CD4-positive, CD25-positive, alpha-beta regulatory T cell (primary cell): ENCODE results near the gene ANO3. TPM values are rescaled to one million over a fixed set of nuclear protein-coding genes. Genes with fewer than 3 reads are reported as not detected.

Experiments used
- ATAC-seq, 2 donors: fragments of 150-1000 bp; cut with Tn5 transposase; one replicate each; pipeline ENCODE4 v1.10.0; 2021; ENCODE audit warnings: low read depth in 2 of 2, moderate number of reproducible peaks in 2 of 2, moderate library complexity in 1 of 2
- DNase-seq, 3 donors: peaks; one replicate each; pipeline versions ENCODE4 v3.0.0 to v3.0.0-alpha.2; 2012 to 2022; ENCODE audit warnings: mixed read lengths in 1 of 3
- H3K27ac ChIP-seq: one replicate; pipeline ENCODE4 v1.7.0; 2013; ENCODE audit warnings: mild to moderate bottlenecking, low read length; ENCODE audit not compliant: insufficient read depth, poor library complexity, severe bottlenecking
- H3K27me3 ChIP-seq: one replicate; pipeline ENCODE4 v1.7.0; 2013; ENCODE audit warnings: low read length; ENCODE audit not compliant: control insufficient read depth, insufficient read depth
- H3K36me3 ChIP-seq: one replicate; pipeline ENCODE4 v1.7.0; 2013; ENCODE audit warnings: mild to moderate bottlenecking, low read length, moderate library complexity; ENCODE audit not compliant: control insufficient read depth, insufficient read depth
- H3K4me1 ChIP-seq: 2 replicates; pipeline ENCODE4 v1.7.0; 2013; ENCODE audit warnings: mild to moderate bottlenecking, low read length; ENCODE audit not compliant: insufficient read depth, control insufficient read depth, poor library complexity, severe bottlenecking
- H3K4me3 ChIP-seq: one replicate; pipeline ENCODE4 v1.7.0; 2013; ENCODE audit warnings: low read depth, mild to moderate bottlenecking, low read length, moderate library complexity
- H3K9me3 ChIP-seq, 2 experiments: 1 replicate in 1 of 2; 2 replicates in 1 of 2; pipeline ENCODE4 v1.7.0; 2013; ENCODE audit warnings: low read length in 2 of 2, mild to moderate bottlenecking in 1 of 2, moderate library complexity in 1 of 2; ENCODE audit not compliant: control insufficient read depth in 2 of 2
- H3K27ac Mint-ChIP-seq, 3 donors: one replicate each; pipeline ENCODE4 v1.8.0; 2020 to 2022; ENCODE audit warnings: mild to moderate bottlenecking in 3 of 3, mixed read lengths in 3 of 3, moderate library complexity in 2 of 3
- H3K27me3 Mint-ChIP-seq: one replicate; pipeline ENCODE4 v1.8.0; 2022; ENCODE audit warnings: mild to moderate bottlenecking, mixed read lengths
- H3K36me3 Mint-ChIP-seq: one replicate; pipeline ENCODE4 v1.8.0; 2020; ENCODE audit warnings: mixed read lengths
- H3K4me1 Mint-ChIP-seq, 4 donors: one replicate each; pipeline ENCODE4 v1.8.0; 2020 to 2022; ENCODE audit warnings: mixed read lengths in 4 of 4, mild to moderate bottlenecking in 1 of 4
- H3K4me3 Mint-ChIP-seq, 4 donors: one replicate each; pipeline ENCODE4 v1.8.0; 2020 to 2022; ENCODE audit warnings: mild to moderate bottlenecking in 4 of 4, mixed read lengths in 4 of 4, moderate library complexity in 3 of 4
- H3K9me3 Mint-ChIP-seq, 7 donors: one replicate each; pipeline ENCODE4 v1.8.0; 2020 to 2022; ENCODE audit warnings: mixed read lengths in 7 of 7, mild to moderate bottlenecking in 3 of 7, moderate library complexity in 2 of 7
- polyA plus RNA-seq, 4 donors: library from polyadenylated mRNA; unstranded; fragments of 300-500 nt; fragmentation: Illumina TruSeq; gene quantifications; one replicate each; pipeline ENCODE4 v1.2.3, GENCODE V29; 2021
- total RNA-seq: library from RNA; stranded (reverse); gene quantifications from one replicate; pipeline ENCODE4 v1.2.3, GENCODE V29; 2022

The ANO3 gene
- total and polyA plus RNA-seq, 5 donors from 2014 or later: not detected

GRCh38 chr11:26474401-26474800 is 142.5 kb downstream of the ANO3 start:
- Mint-ChIP-seq H3K36me3 (no peaks in the 10 kb centered on the region), H3K27ac (no peak overlapping the region), H3K9me3 (peaks cover 0 to 4% (median 1%) of the 10 kb centered on the region in 7 donors), H3K4me1 (no peaks in the 10 kb centered on the region), H3K4me3 (no peak overlapping the region), H3K27me3 (no peaks in the 10 kb centered on the region)
- Histone ChIP-seq H3K4me1 (no peaks in the 10 kb centered on the region), H3K4me3 (no peak overlapping the region), H3K9me3 (no peaks in the 10 kb centered on the region), H3K36me3 (no peaks in the 10 kb centered on the region), H3K27ac (no peak overlapping the region), H3K27me3 (no peaks in the 10 kb centered on the region)
- no peak for ATAC-seq
- no peak for DNase-seq

- H3K36me3 ChIP-seq: no peaks in the 10 kb centered on the region
- H3K27ac ChIP-seq: no peak overlapping the region
- DNase-seq (no peak), ATAC-seq (no peak)
- H3K9me3 ChIP-seq: no peaks in the 10 kb centered on the region
- H3K27me3 ChIP-seq: no peaks in the 10 kb centered on the region
- Mint-ChIP-seq H3K4me3 (no peak overlapping the region), H3K27ac (no peak overlapping the region), H3K27me3 (no peaks in the 10 kb centered on the region), H3K36me3 (no peaks in the 10 kb centered on the region), H3K9me3 (peaks cover 0 to 9% (median 4%) of the 10 kb centered on the region in 7 donors), H3K4me1 (no peaks in the 10 kb centered on the region)
- H3K4me3 ChIP-seq: no peak overlapping the region
- H3K4me1 ChIP-seq: no peaks in the 10 kb centered on the region
Observed at GRCh38 chr11:26477396-26477795, 145.5 kb downstream of the ANO3 start.

- H3K36me3 ChIP-seq: no peaks in the 10 kb centered on the region
- no peaks in the 10 kb centered on the region for H3K4me1 Mint-ChIP-seq
- no peak for DNase-seq
- no peak overlapping the region for H3K4me3 Mint-ChIP-seq
- H3K27ac ChIP-seq: no peak overlapping the region
- H3K27me3 Mint-ChIP-seq: no peaks in the 10 kb centered on the region
- H3K27me3 ChIP-seq: no peaks in the 10 kb centered on the region
- no peak overlapping the region for H3K27ac Mint-ChIP-seq
- H3K4me1 ChIP-seq: no peaks in the 10 kb centered on the region
- H3K9me3 Mint-ChIP-seq: peaks cover 0 to 9% (median 4%) of the 10 kb centered on the region in 7 donors
- no peak for ATAC-seq
- no peak overlapping the region for H3K4me3 ChIP-seq
- H3K36me3 Mint-ChIP-seq: no peaks in the 10 kb centered on the region
- H3K9me3 ChIP-seq: no peaks in the 10 kb centered on the region
Observed at GRCh38 chr11:26478710-26479109, 146.8 kb downstream of the ANO3 start.

GRCh38 chr11:26480041-26480440 is 148.1 kb downstream of the ANO3 start:
- ATAC-seq (no peak), DNase-seq (no peak)
- Mint-ChIP-seq H3K4me3 (no peak overlapping the region), H3K27ac (no peak overlapping the region), H3K36me3 (no peaks in the 10 kb centered on the region), H3K4me1 (no peaks in the 10 kb centered on the region), H3K27me3 (no peaks in the 10 kb centered on the region), H3K9me3 (peaks cover 0 to 18% (median 7%) of the 10 kb centered on the region in 7 donors)
- H3K9me3 ChIP-seq: no peaks in the 10 kb centered on the region
- no peaks in the 10 kb centered on the region for H3K36me3 ChIP-seq
- H3K4me3 ChIP-seq: no peak overlapping the region
- H3K27ac ChIP-seq: no peak overlapping the region
- no peaks in the 10 kb centered on the region for H3K4me1 ChIP-seq
- H3K27me3 ChIP-seq: no peaks in the 10 kb centered on the region

- H3K36me3 Mint-ChIP-seq: no peaks in the 10 kb centered on the region
- ATAC-seq (no peak), DNase-seq (no peak)
- no peaks in the 10 kb centered on the region for H3K4me1 Mint-ChIP-seq
- Histone ChIP-seq H3K4me3 (no peak overlapping the region), H3K27me3 (no peaks in the 10 kb centered on the region), H3K36me3 (no peaks in the 10 kb centered on the region), H3K27ac (no peak overlapping the region), H3K4me1 (no peaks in the 10 kb centered on the region), H3K9me3 (no peaks in the 10 kb centered on the region)
- H3K27ac Mint-ChIP-seq: no peak overlapping the region
- no peaks in the 10 kb centered on the region for H3K27me3 Mint-ChIP-seq
- H3K9me3 Mint-ChIP-seq: peaks cover 0 to 32% (median 12%) of the 10 kb centered on the region in 7 donors
- H3K4me3 Mint-ChIP-seq: no peak overlapping the region
Observed at GRCh38 chr11:26483108-26483507, 151.2 kb downstream of the ANO3 start.

GRCh38 chr11:26490546-26490945 is 158.6 kb downstream of the ANO3 start:
- Mint-ChIP-seq H3K27me3 (no peaks in the 10 kb centered on the region), H3K36me3 (no peaks in the 10 kb centered on the region), H3K4me3 (no peak overlapping the region), H3K4me1 (no peaks in the 10 kb centered on the region), H3K9me3 (peaks cover 1 to 25% (median 5%) of the 10 kb centered on the region in 7 donors), H3K27ac (no peak overlapping the region)
- no peak overlapping the region for H3K4me3 ChIP-seq
- H3K36me3 ChIP-seq: no peaks in the 10 kb centered on the region
- no peak overlapping the region for H3K27ac ChIP-seq
- no peak for ATAC-seq
- H3K4me1 ChIP-seq: no peaks in the 10 kb centered on the region
- no peaks in the 10 kb centered on the region for H3K27me3 ChIP-seq
- DNase-seq: no peak
- peaks cover 0 to 2% of the 10 kb centered on the region in 2 experiments for H3K9me3 ChIP-seq

- H3K4me1 Mint-ChIP-seq: no peaks in the 10 kb centered on the region
- H3K27me3 Mint-ChIP-seq: no peaks in the 10 kb centered on the region
- no peaks in the 10 kb centered on the region for H3K36me3 ChIP-seq
- no peak overlapping the region for H3K27ac ChIP-seq
- H3K4me3 Mint-ChIP-seq: no peak overlapping the region
- H3K4me3 ChIP-seq: no peak overlapping the region
- peaks cover 0 to 14% (median 6%) of the 10 kb centered on the region in 7 donors for H3K9me3 Mint-ChIP-seq
- H3K4me1 ChIP-seq: no peaks in the 10 kb centered on the region
- H3K36me3 Mint-ChIP-seq: no peaks in the 10 kb centered on the region
- no peak overlapping the region for H3K27ac Mint-ChIP-seq
- no peaks in the 10 kb centered on the region for H3K27me3 ChIP-seq
- DNase-seq (no peak), ATAC-seq (no peak)
- peaks cover 0 to 2% of the 10 kb centered on the region in 2 experiments for H3K9me3 ChIP-seq
Observed at GRCh38 chr11:26493616-26494015, 161.7 kb downstream of the ANO3 start.

- H3K27ac Mint-ChIP-seq: no peak overlapping the region
- no peaks in the 10 kb centered on the region for H3K27me3 Mint-ChIP-seq
- H3K4me1 Mint-ChIP-seq: no peaks in the 10 kb centered on the region
- Histone ChIP-seq H3K27me3 (no peaks in the 10 kb centered on the region), H3K27ac (no peak overlapping the region), H3K4me3 (no peak overlapping the region), H3K4me1 (no peaks in the 10 kb centered on the region), H3K36me3 (no peaks in the 10 kb centered on the region), H3K9me3 (no peaks in the 10 kb centered on the region)
- H3K9me3 Mint-ChIP-seq: peaks cover 0 to 19% (median 7%) of the 10 kb centered on the region in 7 donors
- DNase-seq: no peak
- no peaks in the 10 kb centered on the region for H3K36me3 Mint-ChIP-seq
- no peak overlapping the region for H3K4me3 Mint-ChIP-seq
- ATAC-seq: no peak
Observed at GRCh38 chr11:26507229-26507628, 175.3 kb downstream of the ANO3 start.
